Stimulated activated CD8-positive, alpha-beta memory T cell treated with anti-CD3 and anti-CD28 coated beads, Interleukin-12 subunit alpha, Interleukin-12 subunit beta, amount 100 ng/mL, for 24 hours (primary cell): ENCODE measurements around the gene UBFD1.
"Not testable (repeated sequence)": the region's sequence is repeated elsewhere in the genome, so short reads cannot be mapped to it uniquely, and the experiment has no call there.

Source experiments
- DNase-seq: peaks from one replicate; pipeline ENCODE4 v3.0.0-alpha.2; 2020; ENCODE audit errors: extremely low read depth

The UBFD1 gene

GRCh38 chr16:23527961-23528643, 29.4 kb upstream of the UBFD1 start:
- no peak for DNase-seq

- no peak for DNase-seq
Measured at GRCh38 chr16:23528644-23529310, 28.8 kb upstream of the UBFD1 start.

- no peak for DNase-seq
Measured at GRCh38 chr16:23530062-23530461, 27.5 kb upstream of the UBFD1 start.

GRCh38 chr16:23532448-23532847, 25.1 kb upstream of the UBFD1 start:
- DNase-seq, result no peak

GRCh38 chr16:23534868-23535860, 22.4 kb upstream of the UBFD1 start:
- no peak for DNase-seq

GRCh38 chr16:23535901-23536300, 21.6 kb upstream of the UBFD1 start:
- DNase-seq, result no peak

GRCh38 chr16:23537390-23537789, 20.1 kb upstream of the UBFD1 start:
- no peak for DNase-seq

GRCh38 chr16:23538919-23539278, 18.6 kb upstream of the UBFD1 start:
- DNase-seq, result no peak

GRCh38 chr16:23539984-23540816, 17.3 kb upstream of the UBFD1 start:
- DNase-seq, result no peak

GRCh38 chr16:23540817-23541178, 16.7 kb upstream of the UBFD1 start:
- not testable (repeated sequence) for DNase-seq

GRCh38 chr16:23544436-23544835, 13.1 kb upstream of the UBFD1 start:
- DNase-seq, result no peak

GRCh38 chr16:23549938-23550337, 7.6 kb upstream of the UBFD1 start:
- no peak for DNase-seq

- DNase-seq, result no peak
Measured at GRCh38 chr16:23552161-23552560, 5.4 kb upstream of the UBFD1 start.

GRCh38 chr16:23554536-23554935, 3.0 kb upstream of the UBFD1 start:
- DNase-seq, result no peak

- DNase-seq, result no peak
Measured at GRCh38 chr16:23557779-23558702, 514 bp downstream of the UBFD1 start.

- DNase-seq, result no peak
Measured at GRCh38 chr16:23561586-23561985, 4.1 kb downstream of the UBFD1 start.

- DNase-seq, result no peak
Measured at GRCh38 chr16:23562505-23562904, 5.0 kb downstream of the UBFD1 start.

- no peak for DNase-seq
Measured at GRCh38 chr16:23563186-23563585, 5.7 kb downstream of the UBFD1 start.

GRCh38 chr16:23564575-23565363, 7.2 kb downstream of the UBFD1 start:
- no peak for DNase-seq

- no peak for DNase-seq
Measured at GRCh38 chr16:23566724-23567123, 9.2 kb downstream of the UBFD1 start.
